Loucy (cell line): ENCODE data around the gene SUCLG1.
A peak's percentile ranks its signal among the peaks of the same experiment; 100 is the strongest.

ENCODE experiments used
- H2AFZ ChIP-seq: fragments of 200-600 bp; sonication (generic); 2 replicates; pipeline ENCODE4 v1.6.0; 2016; ENCODE audit warnings: antibody characterized with exemption, mild to moderate bottlenecking, low read length, moderate library complexity
- H3F3A ChIP-seq: fragments of 200-600 bp; 2 replicates; pipeline ENCODE4 v1.6.0; 2016; ENCODE audit warnings: antibody characterized with exemption, low read depth, mild to moderate bottlenecking
- H3K27me3 ChIP-seq: fragments of 200-600 bp; sonication (generic); 2 replicates; pipeline ENCODE4 v1.6.1; 2014; ENCODE audit warnings: low read length, mild to moderate bottlenecking; ENCODE audit not compliant: insufficient read depth, poor library complexity, severe bottlenecking
- H3K36me3 ChIP-seq: fragments of 200-600 bp; sonication (generic); 2 replicates; pipeline ENCODE4 v1.6.1; 2016; ENCODE audit warnings: low read length; ENCODE audit not compliant: insufficient read depth
- H3K4me1 ChIP-seq: fragments of 200-600 bp; sonication (generic); 2 replicates; pipeline ENCODE4 v1.5.1; 2014; ENCODE audit warnings: low read length, mild to moderate bottlenecking; ENCODE audit not compliant: insufficient read depth, poor library complexity, severe bottlenecking
- H3K4me2 ChIP-seq: fragments of 200-600 bp; sonication (generic); 2 replicates; pipeline ENCODE4 v1.6.0; 2014; ENCODE audit warnings: antibody characterized with exemption, low read length, low read depth, mild to moderate bottlenecking; ENCODE audit not compliant: poor library complexity, severe bottlenecking
- H3K4me3 ChIP-seq: fragments of 200-600 bp; sonication (generic); 2 replicates; pipeline ENCODE4 v1.5.1; 2014; ENCODE audit warnings: low read length, mild to moderate bottlenecking, mixed read lengths; ENCODE audit not compliant: poor library complexity, severe bottlenecking
- H3K79me2 ChIP-seq: fragments of 200-600 bp; sonication (generic); 2 replicates; pipeline ENCODE4 v1.6.1; 2014; ENCODE audit warnings: low read length; ENCODE audit not compliant: insufficient read depth
- H3K9ac ChIP-seq: fragments of 200-600 bp; sonication (generic); 2 replicates; pipeline ENCODE4 v1.6.0; 2014; ENCODE audit warnings: mild to moderate bottlenecking, low read depth, low read length, moderate library complexity; ENCODE audit not compliant: poor library complexity, severe bottlenecking
- H3K9me2 ChIP-seq: fragments of 200-600 bp; sonication (generic); replicated peaks from 2 replicates; pipeline ENCODE4 v1.6.1; 2016; ENCODE audit warnings: low read depth, low read length, mixed read lengths
- H3K9me3 ChIP-seq: fragments of 200-600 bp; sonication (generic); 2 replicates; pipeline ENCODE4 v1.6.1; 2014; ENCODE audit warnings: mild to moderate bottlenecking, antibody characterized with exemption, low read length, low read depth; ENCODE audit not compliant: insufficient read depth
- H4K20me1 ChIP-seq: fragments of 200-600 bp; sonication (generic); 2 replicates; pipeline ENCODE4 v1.6.0; 2014; ENCODE audit warnings: antibody characterized with exemption, low read length, mild to moderate bottlenecking; ENCODE audit not compliant: insufficient read depth, poor library complexity, severe bottlenecking
- EZH2phosphoT487 ChIP-seq: fragments of 200-600 bp; IDR thresholded peaks from 2 replicates; pipeline ENCODE4 v1.6.1; 2018; ENCODE audit warnings: antibody characterized with exemption, mild to moderate bottlenecking, moderate library complexity, borderline replicate concordance
- TF ChIP-seq, protein P1 (sequence below): fragments of 200-600 bp; sonication (generic); conservative IDR thresholded peaks from 2 replicates; pipeline ENCODE4 v1.5.1; 2014; ENCODE audit warnings: mild to moderate bottlenecking, antibody characterized with exemption, low read length

Gene SUCLG1

GRCh38 chr2:84424152-84424551, 34.9 kb downstream of the SUCLG1 start:
- H3K4me1 ChIP-seq: no peaks in the 10 kb centered on the region
- no peak for TF ChIP-seq EZH2phosphoT487
- TF ChIP-seq, protein P1, sequence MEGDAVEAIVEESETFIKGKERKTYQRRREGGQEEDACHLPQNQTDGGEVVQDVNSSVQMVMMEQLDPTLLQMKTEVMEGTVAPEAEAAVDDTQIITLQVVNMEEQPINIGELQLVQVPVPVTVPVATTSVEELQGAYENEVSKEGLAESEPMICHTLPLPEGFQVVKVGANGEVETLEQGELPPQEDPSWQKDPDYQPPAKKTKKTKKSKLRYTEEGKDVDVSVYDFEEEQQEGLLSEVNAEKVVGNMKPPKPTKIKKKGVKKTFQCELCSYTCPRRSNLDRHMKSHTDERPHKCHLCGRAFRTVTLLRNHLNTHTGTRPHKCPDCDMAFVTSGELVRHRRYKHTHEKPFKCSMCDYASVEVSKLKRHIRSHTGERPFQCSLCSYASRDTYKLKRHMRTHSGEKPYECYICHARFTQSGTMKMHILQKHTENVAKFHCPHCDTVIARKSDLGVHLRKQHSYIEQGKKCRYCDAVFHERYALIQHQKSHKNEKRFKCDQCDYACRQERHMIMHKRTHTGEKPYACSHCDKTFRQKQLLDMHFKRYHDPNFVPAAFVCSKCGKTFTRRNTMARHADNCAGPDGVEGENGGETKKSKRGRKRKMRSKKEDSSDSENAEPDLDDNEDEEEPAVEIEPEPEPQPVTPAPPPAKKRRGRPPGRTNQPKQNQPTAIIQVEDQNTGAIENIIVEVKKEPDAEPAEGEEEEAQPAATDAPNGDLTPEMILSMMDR: peak; percentile 76
- H3K36me3 ChIP-seq: peaks cover 26% of the 10 kb centered on the region; the same call in 1 of the 2 replicates
- no peak overlapping the region for H3K4me2 ChIP-seq
- H4K20me1 ChIP-seq: no peaks in the 10 kb centered on the region
- H3K4me3 ChIP-seq: no peak overlapping the region
- no peaks in the 10 kb centered on the region for H3K9me2 ChIP-seq
- no peaks in the 10 kb centered on the region for H3K9me3 ChIP-seq
- no peak overlapping the region for H3K9ac ChIP-seq
- no peak overlapping the region for H2AFZ ChIP-seq
- H3F3A ChIP-seq: no peaks in the 10 kb centered on the region
- H3K27me3 ChIP-seq: no peaks in the 10 kb centered on the region
- H3K79me2 ChIP-seq: no peaks in the 10 kb centered on the region

- H3K4me2 ChIP-seq: no peak overlapping the region
- H2AFZ ChIP-seq: no peak overlapping the region
- H3K4me1 ChIP-seq: no peaks in the 10 kb centered on the region
- H3K9me2 ChIP-seq: no peaks in the 10 kb centered on the region
- H3K9ac ChIP-seq: no peak overlapping the region
- H3K27me3 ChIP-seq: no peaks in the 10 kb centered on the region
- H3F3A ChIP-seq: no peaks in the 10 kb centered on the region
- H3K36me3 ChIP-seq: peaks cover 17% of the 10 kb centered on the region; the same call in 1 of the 2 replicates
- TF ChIP-seq, protein P1: no peak
- TF ChIP-seq EZH2phosphoT487: no peak
- H3K4me3 ChIP-seq: no peak overlapping the region
- H3K79me2 ChIP-seq: no peaks in the 10 kb centered on the region
- H3K9me3 ChIP-seq: no peaks in the 10 kb centered on the region
- no peaks in the 10 kb centered on the region for H4K20me1 ChIP-seq
Observed at GRCh38 chr2:84421791-84422190, 37.3 kb downstream of the SUCLG1 start.

- Histone ChIP-seq H2AFZ (no peak overlapping the region), H4K20me1 (no peaks in the 10 kb centered on the region), H3K4me2 (no peak overlapping the region), H3K9me2 (no peaks in the 10 kb centered on the region), H3K9me3 (no peaks in the 10 kb centered on the region), H3K79me2 (no peaks in the 10 kb centered on the region), H3K4me3 (no peak overlapping the region), H3K4me1 (no peaks in the 10 kb centered on the region), H3K9ac (no peak overlapping the region), H3K27me3 (no peaks in the 10 kb centered on the region), H3K36me3 (peaks cover 17% of the 10 kb centered on the region; the same call in 1 of the 2 replicates), H3F3A (no peaks in the 10 kb centered on the region)
- TF ChIP-seq EZH2phosphoT487: no peak
- TF ChIP-seq, protein P1: no peak
Observed at GRCh38 chr2:84421197-84421596, 37.9 kb downstream of the SUCLG1 start.
